ENCODE results near the gene XPR1.

XPR1 gene

DNA sequence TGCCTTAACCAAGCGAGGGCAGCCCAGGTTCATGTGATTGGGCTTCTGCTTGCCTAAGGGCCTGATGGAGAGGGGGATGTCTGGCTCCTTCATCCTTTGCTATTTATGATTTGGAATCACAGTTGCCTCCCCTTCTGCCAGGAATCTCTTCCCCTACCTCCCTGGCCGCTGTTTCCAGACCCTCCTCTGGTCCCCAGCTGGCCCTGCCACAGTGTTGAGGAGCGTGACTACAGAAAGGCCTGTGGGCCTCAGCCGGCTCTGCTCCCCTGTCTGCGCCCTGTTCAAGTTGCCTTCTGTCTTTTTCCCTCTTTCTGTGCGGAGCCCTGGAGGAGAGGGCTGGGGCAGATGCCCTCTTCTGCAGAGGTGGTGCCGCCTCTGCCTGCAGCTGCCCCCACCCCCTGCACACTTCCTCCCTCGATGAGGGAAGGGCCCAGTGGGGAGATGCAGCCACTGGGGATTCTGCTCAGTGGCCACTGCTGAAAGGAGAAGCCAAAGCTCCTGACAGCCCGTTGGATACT, 287.4 kb downstream of the XPR1 start:
- no peak for DNase-seq

DNA sequence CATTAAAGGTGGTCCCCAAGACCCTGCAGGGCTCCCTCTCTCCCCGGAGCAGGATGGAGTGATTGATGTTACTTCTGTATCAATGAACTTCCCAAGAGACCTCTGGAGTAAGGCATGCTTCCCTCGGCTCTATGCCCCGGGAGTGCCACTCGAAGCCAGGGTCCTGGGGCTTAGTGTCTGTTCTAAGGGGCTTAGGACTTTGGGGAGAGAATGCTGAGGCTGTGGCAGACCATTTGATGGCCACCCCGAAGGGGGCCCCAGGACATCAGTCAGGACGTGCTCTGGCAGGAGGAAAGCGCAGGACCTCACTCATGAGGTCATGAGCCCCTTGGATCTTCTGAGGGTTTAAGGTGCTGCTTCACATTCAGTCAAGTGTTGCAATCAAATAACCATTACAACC, 288.4 kb downstream of the XPR1 start:
- DNase-seq, result no peak

DNA sequence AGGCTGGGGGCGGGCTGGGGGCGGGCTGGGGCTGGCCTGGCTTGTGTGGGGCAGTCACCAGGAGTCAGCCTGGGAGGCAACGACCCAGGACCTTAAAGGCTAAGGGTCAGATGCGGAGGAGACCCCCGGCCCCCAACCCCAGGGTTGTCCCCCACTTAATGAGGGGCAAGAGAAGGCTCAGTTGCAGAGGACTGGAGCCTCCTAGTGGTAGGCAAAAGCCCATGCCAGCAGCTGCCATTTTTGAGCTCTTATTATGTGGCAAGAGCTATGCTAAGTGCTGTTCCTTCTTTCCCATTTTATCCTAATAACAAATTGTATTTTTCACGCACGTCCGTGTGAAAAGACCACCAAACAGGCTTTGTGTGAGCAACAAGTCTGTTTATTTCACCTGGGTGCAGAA, 288.9 kb downstream of the XPR1 start:
- DNase-seq, result no peak

DNA sequence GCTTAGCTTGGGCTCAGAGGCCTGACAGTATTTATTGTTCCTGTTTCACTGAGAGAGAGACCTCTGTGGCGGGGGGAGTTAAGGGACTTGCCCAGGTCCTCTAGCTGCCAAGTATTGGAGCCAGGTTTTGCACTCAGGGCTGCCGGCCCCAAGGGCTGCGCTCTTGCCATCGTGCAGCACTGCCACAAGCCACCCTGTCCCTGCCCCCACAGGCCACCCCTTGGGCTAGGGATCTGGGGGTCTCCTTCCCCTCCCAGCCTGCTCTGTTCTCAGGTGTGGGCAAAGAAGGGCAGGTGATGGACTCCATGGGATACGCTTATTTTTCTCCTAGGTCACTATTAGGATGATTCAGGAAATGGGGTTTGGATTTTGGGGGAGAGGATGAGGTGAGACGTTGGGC, 289.6 kb downstream of the XPR1 start:
- DNase-seq, result no peak

DNA sequence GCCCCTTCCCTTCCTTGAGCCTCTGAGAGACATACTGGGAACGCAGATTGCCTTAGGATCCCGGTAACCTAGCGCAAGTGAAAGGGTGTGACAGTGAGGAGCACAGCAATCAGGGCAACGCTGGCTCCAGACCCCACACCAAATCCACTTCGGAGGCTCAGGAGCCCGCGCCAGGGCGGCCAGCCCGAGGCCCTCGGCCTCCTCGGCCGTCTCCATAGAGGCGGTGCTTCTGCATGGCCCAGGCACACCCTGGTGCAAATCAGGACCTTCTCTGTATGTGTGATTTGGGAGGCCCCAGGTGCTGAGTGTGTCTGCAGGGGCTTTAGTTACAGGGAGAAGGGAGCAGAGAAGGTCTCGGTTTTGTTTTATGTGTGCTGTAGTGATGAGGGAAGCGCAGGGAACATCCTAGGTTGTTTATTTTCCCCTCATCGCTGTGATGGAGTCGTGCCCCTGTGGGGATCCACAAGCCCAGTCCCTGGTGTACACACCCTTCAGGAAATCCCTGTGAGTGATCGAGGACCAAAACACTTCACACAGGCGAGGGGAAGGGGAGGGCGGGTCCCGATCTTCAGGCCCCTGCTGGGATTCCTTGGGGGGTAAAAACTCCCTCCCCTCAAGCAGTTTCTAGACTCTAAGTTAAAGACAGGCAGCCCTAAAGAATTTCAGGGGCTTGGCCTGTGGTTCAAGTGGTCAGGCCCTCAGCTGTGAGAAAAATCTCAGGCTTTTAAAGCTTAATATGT, 290.2 kb downstream of the XPR1 start:
- DNase-seq, result no peak

DNA sequence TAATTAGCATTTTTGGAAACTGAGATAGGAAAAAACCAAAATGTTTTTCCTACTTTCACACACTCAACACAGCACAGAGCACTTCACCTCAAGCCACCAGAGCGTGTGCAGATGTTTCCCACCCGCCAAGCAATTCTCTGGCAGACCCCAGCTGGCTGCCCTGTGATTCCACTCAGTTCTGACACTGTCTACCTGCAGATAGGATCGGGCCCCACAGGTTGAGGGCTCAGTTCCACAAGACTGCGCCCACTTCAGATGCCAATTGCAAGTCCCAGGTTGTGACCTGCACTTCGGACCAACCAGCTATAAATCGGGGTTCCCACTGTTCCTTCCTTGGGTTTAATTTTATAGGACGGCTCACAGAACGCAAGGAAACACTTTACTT, 290.8 kb downstream of the XPR1 start:
- DNase-seq, result peak in 1 of 2 experiments; percentile 32

DNA sequence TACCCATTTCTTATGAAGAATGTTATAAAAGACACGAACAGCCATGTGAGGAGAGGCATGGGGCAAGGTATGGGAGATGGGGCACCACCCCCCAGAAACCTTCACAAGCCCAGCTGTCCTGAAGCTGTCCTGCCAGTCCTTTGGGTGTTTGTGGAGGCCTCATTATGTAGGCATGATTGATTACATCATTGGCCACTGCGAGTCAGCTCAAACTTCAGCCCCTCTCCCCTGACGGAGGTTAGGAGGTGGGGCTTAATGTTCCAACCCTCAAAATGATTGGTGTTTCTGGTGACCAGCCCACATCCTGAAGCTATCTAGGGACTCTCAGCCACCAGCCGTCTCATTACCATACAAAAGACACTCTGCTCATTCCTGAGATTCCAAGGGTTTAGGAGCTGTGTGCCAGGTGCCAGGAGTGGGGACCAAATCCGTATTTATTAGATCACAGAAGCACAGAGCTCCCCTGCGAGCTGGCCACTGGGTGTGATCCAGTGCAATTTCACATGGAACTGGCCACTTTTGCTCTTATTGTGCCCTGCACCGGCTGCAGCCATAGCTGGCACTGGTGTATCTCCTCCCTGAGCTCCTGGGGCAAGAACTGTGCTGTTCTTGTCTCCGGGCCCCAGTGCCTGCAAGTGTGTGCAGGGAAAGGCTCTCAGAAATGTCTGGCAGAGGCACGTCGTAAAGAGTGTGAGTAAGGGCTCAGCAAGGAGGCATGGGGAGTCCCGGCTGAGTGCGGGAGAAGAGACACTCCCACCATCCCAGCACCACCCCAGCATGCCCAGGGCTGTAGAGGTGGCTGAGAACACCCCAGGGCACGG, 291.4 kb downstream of the XPR1 start:
- DNase-seq, result peak; percentile 15 to 62

DNA sequence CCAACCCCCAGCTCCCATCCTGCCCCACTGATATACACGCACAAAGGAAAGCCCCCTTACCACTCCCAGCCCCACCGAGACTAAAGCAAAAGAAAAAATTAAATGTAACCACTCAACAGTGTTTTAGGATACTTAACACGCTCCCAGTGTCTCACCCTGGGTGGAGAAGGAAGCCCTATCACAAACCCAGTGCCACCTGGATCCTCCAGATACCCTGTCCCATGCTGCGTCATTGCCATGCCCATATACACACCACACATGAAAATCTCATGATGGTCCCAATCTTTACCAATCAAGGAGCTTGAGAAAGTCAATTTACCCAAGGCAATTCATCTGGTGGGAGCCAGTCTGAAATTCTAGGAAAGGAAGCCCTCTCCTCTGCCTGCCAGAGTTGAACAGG, 292.1 kb downstream of the XPR1 start:
- no peak for DNase-seq

DNA sequence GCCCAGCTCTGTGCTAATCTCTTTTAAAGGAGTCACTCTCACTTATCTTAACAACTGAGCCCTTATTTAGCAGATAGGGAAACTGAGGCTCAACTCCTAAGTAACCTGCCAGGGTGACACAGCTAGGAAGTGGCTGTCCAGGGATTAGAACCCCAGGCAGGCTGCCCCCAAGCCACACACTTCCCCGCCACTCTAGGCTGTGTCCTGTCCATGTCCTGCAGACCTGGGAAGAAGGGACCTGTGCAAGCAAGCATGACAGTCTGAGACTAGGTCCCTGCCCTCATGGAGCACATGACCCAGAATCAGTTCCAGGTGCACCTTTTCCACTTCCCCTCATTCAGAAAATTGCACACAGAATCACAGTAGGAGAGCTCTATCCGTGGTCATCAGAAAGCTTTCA, 293.1 kb downstream of the XPR1 start:
- DNase-seq, result no peak

DNA sequence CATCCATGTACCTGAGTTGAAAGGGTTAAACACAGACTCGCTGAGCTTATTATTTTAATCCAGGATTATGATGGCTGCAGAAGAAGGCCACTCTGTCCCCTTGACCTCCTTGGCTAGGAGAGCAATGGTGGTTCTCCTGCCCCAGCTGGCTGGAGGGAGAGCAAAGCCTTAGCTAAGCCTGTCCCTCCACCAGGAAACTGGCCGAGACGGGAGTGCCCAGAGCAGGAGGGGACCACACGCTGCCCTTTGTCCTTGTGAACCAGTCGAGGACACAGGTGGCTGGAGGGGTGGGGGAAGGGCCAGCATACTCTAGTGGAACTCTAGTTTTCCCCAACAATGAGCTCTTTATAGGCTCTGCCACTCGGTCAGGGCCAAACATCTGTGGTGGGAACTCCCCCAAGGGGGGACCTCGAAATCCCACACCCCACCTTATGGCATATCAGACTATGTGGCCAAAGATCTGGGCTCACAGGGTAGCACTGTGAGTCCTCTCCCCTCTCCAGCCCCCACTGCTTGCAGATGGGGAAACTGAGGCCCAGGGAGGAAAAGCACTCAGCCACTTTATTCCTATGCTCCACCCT, 293.7 kb downstream of the XPR1 start:
- peak; percentile 16 to 23 for DNase-seq

DNA sequence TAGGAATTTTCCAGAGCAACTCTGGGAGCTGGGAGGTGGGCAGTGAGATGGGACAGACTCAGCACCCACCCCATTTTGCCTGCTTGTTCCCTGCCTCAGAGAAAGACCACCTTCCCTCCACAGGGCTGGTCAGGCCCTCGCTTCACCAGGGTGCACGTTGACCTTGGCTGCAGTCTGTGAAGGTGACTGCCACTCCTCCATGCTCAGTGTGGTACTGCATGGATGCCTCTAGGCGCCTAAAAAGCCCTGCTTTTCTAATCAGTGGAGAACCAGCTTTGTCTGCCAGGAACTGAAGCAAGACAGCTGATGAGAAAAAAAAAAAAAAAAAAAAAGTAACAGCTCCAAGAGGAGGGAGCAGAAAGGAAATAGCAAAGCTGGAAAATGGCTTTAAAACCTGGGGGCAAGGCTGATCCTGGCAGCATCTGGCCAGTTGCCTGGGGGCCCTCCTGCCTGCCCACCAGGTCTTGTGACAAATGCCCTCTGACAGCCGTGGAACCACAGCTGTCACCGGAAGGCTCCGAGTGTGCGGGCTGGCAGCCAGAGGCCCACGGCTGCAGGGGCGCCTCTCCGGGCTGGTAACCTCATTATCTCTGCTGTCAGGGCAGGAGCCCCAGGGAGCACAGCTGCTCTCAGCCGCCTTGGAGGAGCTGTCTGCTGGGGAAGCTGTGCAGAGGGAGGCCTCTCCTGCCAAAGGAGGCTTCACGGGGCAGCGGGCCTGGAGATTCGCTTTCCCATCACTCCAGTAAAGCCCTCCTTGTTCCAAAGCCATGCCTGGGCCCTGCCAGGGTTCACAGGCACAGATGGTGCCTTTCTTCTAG, 294.6 kb downstream of the XPR1 start:
- DNase-seq, result peak; percentile 82 to 96

DNA sequence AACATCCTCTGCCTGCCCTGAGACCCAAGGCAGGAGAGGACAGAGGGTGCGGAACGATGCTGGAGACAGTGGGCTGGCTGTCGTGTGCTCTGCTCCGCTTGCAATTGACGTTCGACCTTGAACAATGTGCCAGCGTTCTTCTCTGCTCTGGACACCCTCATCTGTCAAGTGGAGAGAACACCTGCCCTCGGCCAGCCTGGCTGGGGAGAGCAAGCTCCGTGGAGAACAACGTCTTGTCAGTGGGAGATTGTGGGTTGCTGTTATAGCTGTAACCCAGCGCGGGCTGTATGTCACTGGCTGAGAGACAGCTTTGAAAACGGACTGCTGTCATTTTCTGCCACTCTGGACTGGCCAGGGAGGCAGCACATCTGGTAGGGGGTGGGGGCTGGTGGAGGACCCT, 295.5 kb downstream of the XPR1 start:
- peak; percentile 62 to 83 for DNase-seq

DNA sequence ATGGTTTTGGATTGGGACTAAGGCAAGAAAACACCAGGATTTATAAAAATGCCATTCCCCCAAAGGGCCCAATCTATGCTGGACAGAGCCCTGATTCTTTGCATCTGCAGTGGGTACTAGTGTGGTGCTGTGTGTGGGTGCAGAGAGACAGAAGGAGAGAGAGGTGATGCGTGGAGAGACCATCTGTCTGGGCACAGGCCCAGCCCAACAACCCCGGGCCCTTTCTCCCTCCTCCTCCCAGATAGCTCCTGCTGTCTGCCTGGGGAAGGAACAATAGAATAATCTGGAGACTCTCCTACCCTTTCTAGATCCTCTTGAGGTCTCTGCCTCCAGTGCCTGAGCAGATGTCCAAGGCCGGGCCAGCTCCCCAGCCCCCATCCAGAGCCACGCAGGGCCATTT, 296.0 kb downstream of the XPR1 start:
- peak; percentile 96 to 97 for DNase-seq

DNA sequence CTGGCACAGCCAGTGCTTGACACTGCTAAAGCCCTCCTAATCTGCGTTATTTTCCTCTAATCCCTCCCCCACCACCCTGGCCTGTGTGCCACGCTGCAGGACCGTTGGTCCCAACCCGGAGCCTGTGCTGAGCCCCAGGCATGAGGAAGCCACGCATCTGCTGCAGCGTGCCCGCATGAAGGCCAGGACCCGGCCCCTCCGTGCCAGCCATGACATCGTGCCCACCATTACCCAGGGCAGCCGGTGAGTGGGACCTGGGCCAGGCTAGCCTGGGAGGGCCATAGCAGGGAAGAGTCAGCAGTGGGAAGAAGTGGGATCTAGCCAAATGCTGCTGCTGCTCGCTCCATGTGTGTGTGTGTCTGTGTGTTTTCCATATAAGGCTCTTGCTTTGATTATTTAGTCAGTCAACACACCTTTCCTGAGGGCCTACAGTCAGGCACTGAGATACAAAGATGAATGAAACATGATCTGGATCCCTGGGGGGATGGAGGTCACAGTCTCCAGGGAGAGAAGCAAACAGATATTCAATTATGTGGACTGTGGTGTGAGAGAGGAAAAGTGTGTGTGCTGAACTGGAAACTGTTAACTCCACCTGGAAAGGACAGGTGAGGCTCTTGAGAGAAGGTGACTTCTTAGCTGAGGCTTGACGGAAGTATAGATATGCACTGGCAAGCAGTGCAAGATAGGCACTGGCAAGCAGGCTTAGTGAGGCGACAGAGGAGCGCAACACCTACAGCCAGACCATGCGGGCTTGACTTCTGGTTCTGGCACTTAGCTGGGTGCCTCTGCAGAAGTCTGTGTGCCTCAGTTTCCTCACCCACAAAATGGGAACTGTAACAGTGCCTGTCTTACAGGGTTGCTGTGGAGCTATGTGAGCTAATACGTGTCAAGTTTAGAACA, 296.8 kb downstream of the XPR1 start:
- peak in 1 of 2 experiments; percentile 34 for DNase-seq

DNA sequence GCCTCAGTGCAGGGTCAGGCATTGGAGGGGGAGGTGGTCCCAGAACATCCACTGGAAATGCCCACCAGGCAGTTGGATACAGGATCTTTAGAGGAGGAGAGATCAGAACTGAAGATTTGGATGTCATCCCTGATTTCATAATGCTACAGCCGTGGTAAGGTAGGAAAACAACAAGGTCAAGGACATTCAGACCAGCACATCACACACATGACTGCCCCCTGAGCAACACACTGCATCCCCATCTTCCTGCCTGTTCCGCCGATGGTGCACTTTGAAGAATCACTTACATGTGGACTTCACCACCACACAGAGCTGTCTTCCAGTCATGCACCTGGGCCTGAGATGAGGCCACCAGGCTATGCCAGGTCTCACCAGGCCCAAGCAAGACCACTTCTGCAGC, 297.6 kb downstream of the XPR1 start:
- no peak for DNase-seq

DNA sequence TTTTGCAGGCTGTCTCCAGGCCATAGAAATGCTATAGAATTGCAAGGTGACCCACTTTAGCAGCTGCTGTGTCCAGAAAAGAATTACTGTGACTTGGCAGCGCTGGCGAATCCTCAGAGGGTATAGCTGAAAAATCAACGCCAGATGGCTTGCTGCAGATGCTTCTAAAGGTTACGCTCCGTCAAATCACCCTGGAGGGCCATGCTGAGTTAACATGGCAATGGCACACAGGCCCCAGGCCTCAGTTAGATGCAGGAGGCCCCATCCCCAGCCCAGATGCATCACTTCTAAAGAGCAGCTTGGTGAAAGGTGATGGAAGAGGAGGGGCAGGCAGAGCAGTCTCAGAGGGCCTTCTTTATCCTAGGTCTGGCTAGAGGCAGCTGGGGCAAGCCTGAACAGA, 298.9 kb downstream of the XPR1 start:
- DNase-seq, result peak; percentile 96 to 99

DNA sequence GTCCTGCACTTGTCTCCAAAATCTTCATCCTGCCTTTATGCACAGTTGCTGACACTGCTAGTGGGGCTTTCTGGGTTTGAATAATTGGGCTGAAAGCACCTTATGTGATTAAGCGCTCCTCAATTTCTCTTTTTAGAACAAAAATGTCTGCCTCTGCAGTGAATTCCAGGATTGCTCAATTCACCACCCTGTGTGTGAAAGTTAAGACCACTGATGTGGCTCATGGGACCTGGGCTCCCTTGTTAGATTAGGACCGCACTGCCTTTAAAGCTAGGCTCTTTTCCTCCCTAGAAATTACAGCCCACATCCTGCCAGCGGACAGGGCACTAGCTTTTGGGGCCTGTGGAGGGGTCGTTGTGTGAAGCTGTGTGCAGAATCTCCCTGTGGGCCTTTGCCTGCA, 299.7 kb downstream of the XPR1 start:
- no peak for DNase-seq

DNA sequence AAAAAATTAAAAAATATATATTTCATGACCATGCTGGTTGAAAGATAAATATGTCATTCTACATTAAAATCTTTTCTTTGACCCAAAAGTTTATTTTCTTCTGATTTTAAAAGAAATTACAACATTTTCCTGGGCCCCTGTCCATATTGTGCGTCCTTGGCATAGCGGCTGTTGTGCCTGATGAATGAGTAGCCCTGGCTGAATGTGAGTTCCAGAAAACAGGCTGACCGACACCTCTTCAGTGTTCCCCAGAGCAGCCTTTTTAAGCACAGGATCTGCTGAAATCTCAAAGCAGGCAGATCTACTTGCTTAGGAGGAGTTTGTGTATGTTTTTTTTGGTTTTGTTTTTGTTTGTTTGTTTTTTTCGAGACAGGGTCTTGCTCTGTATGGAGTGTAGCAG, 300.6 kb downstream of the XPR1 start:
- DNase-seq, result no peak

DNA sequence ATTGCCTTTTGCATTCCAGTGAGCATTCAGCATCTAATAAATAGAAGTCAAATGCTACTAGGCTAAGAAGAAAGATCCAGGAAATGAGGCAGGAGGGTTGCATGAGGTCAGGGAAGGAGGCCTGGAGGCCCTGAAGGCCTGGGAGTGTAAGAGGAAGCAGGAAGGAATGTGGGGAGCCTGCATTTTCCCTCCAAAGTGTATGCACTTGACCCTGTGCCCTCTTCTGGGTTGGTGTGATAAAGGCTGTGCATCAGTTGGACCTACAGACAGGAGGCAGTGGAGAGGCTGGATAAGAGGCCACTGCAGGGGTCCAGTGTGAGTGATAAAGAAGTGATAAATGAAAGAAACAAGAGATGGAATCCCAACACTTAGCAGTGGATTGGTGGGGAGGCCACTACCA, 301.3 kb downstream of the XPR1 start:
- DNase-seq, result no peak

DNA sequence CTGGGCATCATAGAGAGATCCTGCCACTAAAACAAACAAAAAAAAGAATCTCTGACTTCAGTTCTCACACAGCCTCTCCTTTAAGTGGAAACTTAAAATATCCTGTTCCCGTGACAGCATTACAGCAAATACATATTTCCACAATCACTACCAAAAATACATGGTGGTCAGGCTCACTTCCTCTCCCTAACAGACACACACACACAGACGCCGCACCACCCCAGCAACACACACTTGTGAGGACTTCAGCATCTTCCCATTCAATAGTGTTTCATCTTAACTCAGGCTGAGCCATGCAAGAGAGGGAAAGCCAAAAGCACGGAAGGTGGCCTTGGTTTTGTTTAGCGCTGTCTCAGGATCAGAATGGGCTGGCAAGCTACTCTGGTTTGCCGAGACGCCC, 302.7 kb downstream of the XPR1 start:
- DNase-seq, result no peak

DNA sequence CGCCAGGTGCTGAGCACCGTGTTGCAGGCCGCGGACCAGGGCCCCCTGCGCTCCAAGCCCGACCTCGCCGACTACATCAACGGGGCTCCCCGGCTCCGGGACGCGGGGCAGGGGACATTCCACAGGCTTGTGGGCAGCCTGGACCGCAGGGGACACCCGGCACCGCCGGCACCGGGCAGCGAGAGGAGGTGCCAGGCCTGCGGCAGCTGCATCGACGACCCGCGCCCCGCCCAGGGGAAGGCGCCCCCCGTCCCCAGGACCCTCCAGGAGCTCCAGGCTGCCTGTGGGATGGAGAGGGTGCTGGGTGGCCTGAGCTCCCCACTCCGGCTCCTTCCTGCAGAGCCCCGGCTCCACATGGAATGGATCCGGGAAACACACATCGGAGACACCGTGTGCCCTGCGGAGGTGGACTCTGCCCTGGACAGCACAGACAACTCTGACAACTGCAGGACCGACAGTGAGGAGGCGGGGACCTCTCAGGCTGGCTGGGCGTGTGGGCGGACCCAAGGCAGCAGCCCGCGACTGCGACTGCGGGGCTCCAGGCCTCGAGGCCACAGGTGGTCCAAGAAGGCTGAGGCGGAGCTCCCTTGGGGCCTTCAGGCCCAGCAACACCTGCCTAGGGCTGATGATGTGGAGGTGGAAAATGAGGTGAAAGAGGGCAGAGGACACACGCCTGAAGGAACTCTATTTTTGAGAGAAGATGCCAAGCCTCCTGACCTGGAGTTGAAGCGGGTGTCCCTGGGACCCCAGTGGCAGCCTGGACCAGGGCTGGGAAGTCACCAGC, 303.7 kb downstream of the XPR1 start:
- DNase-seq, result no peak
